Left lung (tissue), 10 donors: ENCODE measurements around the gene AFAP1L1. TPM values are rescaled to one million over a fixed set of nuclear protein-coding genes. Genes with fewer than 3 reads are reported as not detected.

Experiments used
- ATAC-seq: fragments of 200-7000 bp; cut with Tn5 transposase; one replicate; pipeline ENCODE4 v1.9.1; 2020; ENCODE audit warnings: moderate library complexity
- DNase-seq, 4 donors: peaks; one replicate each; pipeline ENCODE4 v3.0.0-alpha.2; 2013 to 2020
- H3K27ac ChIP-seq, 2 donors: fragments of 200-600 bp; sonication (generic) in 1 of 2; one replicate each; pipeline versions ENCODE4 v1.5.0 to v1.8.0; 2020 to 2021
- H3K27me3 ChIP-seq, 2 donors: fragments of 200-600 bp; sonication (generic) in 1 of 2; one replicate each; pipeline versions ENCODE4 v1.5.0 to v1.8.0; 2020 to 2021
- H3K36me3 ChIP-seq, 2 donors: fragments of 200-600 bp; sonication (generic) in 1 of 2; one replicate each; pipeline versions ENCODE4 v1.5.0 to v1.8.0; 2020 to 2021
- H3K4me1 ChIP-seq, 2 donors: fragments of 200-600 bp; one replicate each; pipeline ENCODE4 v1.8.0; 2021
- H3K4me3 ChIP-seq, 2 donors: fragments of 200-600 bp; sonication (generic) in 1 of 2; one replicate each; pipeline versions ENCODE4 v1.5.0 to v1.8.0; 2020 to 2021; ENCODE audit warnings: mild to moderate bottlenecking in 1 of 2
- H3K9me3 ChIP-seq, 2 donors: fragments of 200-600 bp; sonication (generic) in 1 of 2; one replicate each; pipeline versions ENCODE4 v1.5.0 to v1.8.0; 2020 to 2021
- CTCF ChIP-seq, 2 donors: fragments of 200-600 bp; sonication (generic) in 1 of 2; IDR thresholded peaks; one replicate each; pipeline versions ENCODE4 v1.5.0 to v1.8.0; 2021; ENCODE audit warnings: antibody characterized with exemption in 2 of 2
- intact Hi-C, 2 donors: fragments of 100-400 bp; cut with DNase I; formaldehyde crosslinking; loops; one replicate each; pipeline versions ENCODE4 v1.11.2 to v1.14.2; 2022
- polyA plus RNA-seq, 6 donors: library from polyadenylated mRNA; unstranded; fragments of 120-200 nt; gene quantifications; one replicate each; pipeline ENCODE4 v1.2.1, GENCODE V29; 2013; ENCODE audit not compliant: insufficient read length in 6 of 6
- total RNA-seq, 2 donors: library from RNA; stranded (reverse); fragmentation: NEBNext Ultra II Directional; extraction: Animal tissue kit (Norgen Biotek cat#: 25700); gene quantifications; one replicate each; pipeline ENCODE4 v1.2.1, GENCODE V29; 2021
- donor health status: DM: no; HTN: yes; CAD: no.
- donor health status: DM: no; HTN: no; CAD: no.

Gene AFAP1L1
- total and polyA plus RNA-seq, 8 donors = 14.2 to 46.6 (median 40.6) TPM

GRCh38 chr5:149264439-149265067 is 7.1 kb upstream of the AFAP1L1 start:
- ATAC-seq = peak; percentile 84
- intact Hi-C loops = no loop called here

GRCh38 chr5:149265068-149265465 is 6.6 kb upstream of the AFAP1L1 start:
- Histone ChIP-seq H3K27ac (no peak overlapping the region), H3K27me3 (peaks cover 0 to 12% of the 10 kb centered on the region in 2 donors), H3K9me3 (peaks cover 0 to 10% of the 10 kb centered on the region in 2 donors), H3K4me3 (no peak overlapping the region), H3K36me3 (no peaks in the 10 kb centered on the region), H3K4me1 (no peaks in the 10 kb centered on the region)
- DNase-seq = no peak
- no peak for ATAC-seq
- intact Hi-C loops = no loop called here
- TF ChIP-seq CTCF (IDR thresholded peaks at IDR 0.05) = no peak

More at GRCh38 chr5:149264439-149265067, 7.1 kb upstream of the AFAP1L1 start:
- TF ChIP-seq CTCF (IDR thresholded peaks at IDR 0.05) = peak; percentile 31 to 41
- no peak overlapping the region for H3K27ac ChIP-seq
- H3K4me3 ChIP-seq = no peak overlapping the region
- H3K27me3 ChIP-seq = peaks cover 0 to 7% of the 10 kb centered on the region in 2 donors
- no peaks in the 10 kb centered on the region for H3K36me3 ChIP-seq
- no peaks in the 10 kb centered on the region for H3K4me1 ChIP-seq
- H3K9me3 ChIP-seq = peaks cover 0 to 10% of the 10 kb centered on the region in 2 donors
- no peak for DNase-seq

GRCh38 chr5:149265597-149265996 is 6.1 kb upstream of the AFAP1L1 start:
- ATAC-seq (peak; percentile 33), DNase-seq (peak in 1 of 4 donors; percentile 43)
- Histone ChIP-seq H3K27ac (no peak overlapping the region), H3K4me1 (no peaks in the 10 kb centered on the region), H3K36me3 (no peaks in the 10 kb centered on the region), H3K4me3 (no peak overlapping the region), H3K9me3 (peaks cover 0 to 10% of the 10 kb centered on the region in 2 donors), H3K27me3 (peaks cover 0 to 17% of the 10 kb centered on the region in 2 donors)
- intact Hi-C loops = no loop called here
- peak in 1 of 2 donors; percentile 22 for TF ChIP-seq CTCF (IDR thresholded peaks at IDR 0.05)

GRCh38 chr5:149267241-149267973 is 4.3 kb upstream of the AFAP1L1 start:
- DNase-seq (no peak), ATAC-seq (no peak)
- intact Hi-C loops = no loop called here
- Histone ChIP-seq H3K27me3 (peaks cover 0 to 36% of the 10 kb centered on the region in 2 donors), H3K9me3 (peaks cover 0 to 10% of the 10 kb centered on the region in 2 donors), H3K36me3 (no peaks in the 10 kb centered on the region), H3K4me3 (no peak overlapping the region), H3K27ac (no peak overlapping the region), H3K4me1 (peaks cover 2 to 13% of the 10 kb centered on the region in 2 donors)
- TF ChIP-seq CTCF (IDR thresholded peaks at IDR 0.05) = no peak

GRCh38 chr5:149268928-149269557 is 2.6 kb upstream of the AFAP1L1 start:
- Histone ChIP-seq H3K36me3 (no peaks in the 10 kb centered on the region), H3K27me3 (peaks cover 0 to 47% of the 10 kb centered on the region in 2 donors), H3K27ac (no peak overlapping the region), H3K4me3 (no peak overlapping the region), H3K4me1 (peaks cover 4 to 19% of the 10 kb centered on the region in 2 donors), H3K9me3 (peaks cover 0 to 10% of the 10 kb centered on the region in 2 donors)
- peak; percentile 72 to 82 for TF ChIP-seq CTCF (IDR thresholded peaks at IDR 0.05)
- intact Hi-C loops = no loop called here
- peak; percentile 49 for ATAC-seq
- no peak for DNase-seq
